KMS-11 (cell line): ENCODE measurements around the gene FAM181A.

Source experiments
- H2AFZ ChIP-seq: fragments of 200-600 bp; sonication (generic); 2 replicates; pipeline ENCODE4 v1.6.1; 2016; ENCODE audit warnings: antibody characterized with exemption, mixed run types, low read depth
- H3K27ac ChIP-seq: fragments of 200-600 bp; sonication (generic); 2 replicates; pipeline ENCODE4 v1.6.1; 2016; ENCODE audit warnings: mild to moderate bottlenecking, mixed run types
- H3K27me3 ChIP-seq: fragments of 200-600 bp; sonication (generic); 2 replicates; pipeline ENCODE4 v1.6.1; 2017; ENCODE audit warnings: mild to moderate bottlenecking, low read depth, mixed run types, moderate library complexity; ENCODE audit not compliant: insufficient read depth
- H3K36me3 ChIP-seq: fragments of 200-600 bp; sonication (generic); 2 replicates; pipeline ENCODE4 v1.6.1; 2017; ENCODE audit warnings: mild to moderate bottlenecking, mixed run types; ENCODE audit not compliant: insufficient read depth
- H3K4me1 ChIP-seq: fragments of 200-600 bp; sonication (generic); 2 replicates; pipeline ENCODE4 v1.6.1; 2016; ENCODE audit warnings: mild to moderate bottlenecking, low read depth, mixed run types; ENCODE audit not compliant: poor library complexity, severe bottlenecking
- H3K4me2 ChIP-seq: fragments of 200-600 bp; sonication (generic); 2 replicates; pipeline ENCODE4 v1.7.0; 2016; ENCODE audit warnings: mild to moderate bottlenecking, mixed run types
- H3K4me3 ChIP-seq: fragments of 200-600 bp; sonication (generic); IDR thresholded peaks from 2 replicates; pipeline ENCODE4 v1.6.1; 2017; ENCODE audit warnings: low read depth, low read length, mixed read lengths; ENCODE audit not compliant: insufficient read depth
- H3K79me2 ChIP-seq: fragments of 200-600 bp; sonication (generic); 2 replicates; pipeline ENCODE4 v1.6.1; 2016; ENCODE audit warnings: low read depth, mixed run types; ENCODE audit not compliant: insufficient read depth
- H3K9ac ChIP-seq: fragments of 200-600 bp; sonication (generic); 2 replicates; pipeline ENCODE4 v1.6.1; 2016; ENCODE audit warnings: mild to moderate bottlenecking, mixed run types
- H4K20me1 ChIP-seq: fragments of 200-600 bp; sonication (generic); 2 replicates; pipeline ENCODE4 v1.6.1; 2016; ENCODE audit warnings: mild to moderate bottlenecking, mixed run types; ENCODE audit not compliant: insufficient read depth
- CTCF ChIP-seq: fragments of 200-600 bp; sonication (generic); conservative IDR thresholded peaks from 2 replicates; pipeline ENCODE4 v1.6.1; 2017; ENCODE audit warnings: low read depth, mild to moderate bottlenecking, antibody characterized with exemption, low read length, moderate library complexity, mixed read lengths

FAM181A gene

DNA sequence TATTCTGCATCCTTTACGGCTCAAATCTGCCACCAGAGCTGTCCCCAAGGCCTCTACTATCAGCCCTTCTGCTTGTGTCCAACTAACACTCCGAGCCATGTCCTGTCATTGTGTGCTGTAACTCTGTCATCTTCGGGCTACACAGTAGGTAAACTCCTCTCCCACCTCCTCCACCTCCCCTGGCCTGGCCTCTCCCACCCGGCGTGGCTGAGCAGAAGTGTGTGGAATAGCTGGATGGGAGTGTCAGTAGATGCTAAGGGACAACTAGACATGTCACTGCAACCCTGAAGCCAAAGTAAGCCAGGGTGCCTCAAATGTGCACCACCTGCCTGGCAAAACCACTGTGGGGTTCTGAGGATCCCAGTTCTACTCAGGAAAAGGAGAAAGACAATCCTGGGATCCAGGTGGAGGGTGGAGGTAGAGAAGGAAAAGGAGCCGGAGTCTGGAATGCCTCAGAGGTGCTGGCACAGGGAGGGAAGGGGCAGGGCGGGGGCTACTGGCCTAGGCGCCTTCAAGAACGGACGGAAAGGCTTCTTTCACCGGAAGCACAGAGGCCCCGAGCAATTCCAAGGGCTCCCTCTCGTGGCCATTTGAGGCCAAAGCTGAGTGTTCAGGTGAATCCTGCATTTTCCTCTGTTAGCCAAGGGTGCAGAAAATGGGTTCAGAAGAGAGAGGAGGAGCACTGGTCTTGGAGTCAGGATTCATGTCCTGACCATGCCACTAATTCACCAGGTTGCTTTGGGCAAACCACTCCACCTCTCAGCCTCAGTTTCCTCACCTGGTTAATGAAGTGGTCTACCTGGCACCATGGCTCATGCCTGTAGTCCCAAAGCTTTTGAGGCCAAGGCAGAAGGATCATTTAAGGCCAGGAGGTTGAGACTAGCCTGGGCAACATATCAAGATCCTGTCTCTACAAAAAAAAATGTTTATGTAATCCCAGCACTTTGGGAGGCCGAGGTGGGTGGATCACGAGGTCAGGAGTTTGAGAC lies 20.5 kb upstream of the FAM181A start:
- no peak overlapping the region for H3K4me2 ChIP-seq
- H3K27me3 ChIP-seq = no peaks in the 10 kb centered on the region
- H3K9ac ChIP-seq = no peak overlapping the region
- peak; percentile 60 for TF ChIP-seq CTCF
- no peak overlapping the region for H2AFZ ChIP-seq
- no peaks in the 10 kb centered on the region for H3K36me3 ChIP-seq
- no peaks in the 10 kb centered on the region for H3K79me2 ChIP-seq
- no peaks in the 10 kb centered on the region for H4K20me1 ChIP-seq
- H3K4me1 ChIP-seq = no peaks in the 10 kb centered on the region
- no peak overlapping the region for H3K27ac ChIP-seq
- H3K4me3 ChIP-seq = no peak overlapping the region

DNA sequence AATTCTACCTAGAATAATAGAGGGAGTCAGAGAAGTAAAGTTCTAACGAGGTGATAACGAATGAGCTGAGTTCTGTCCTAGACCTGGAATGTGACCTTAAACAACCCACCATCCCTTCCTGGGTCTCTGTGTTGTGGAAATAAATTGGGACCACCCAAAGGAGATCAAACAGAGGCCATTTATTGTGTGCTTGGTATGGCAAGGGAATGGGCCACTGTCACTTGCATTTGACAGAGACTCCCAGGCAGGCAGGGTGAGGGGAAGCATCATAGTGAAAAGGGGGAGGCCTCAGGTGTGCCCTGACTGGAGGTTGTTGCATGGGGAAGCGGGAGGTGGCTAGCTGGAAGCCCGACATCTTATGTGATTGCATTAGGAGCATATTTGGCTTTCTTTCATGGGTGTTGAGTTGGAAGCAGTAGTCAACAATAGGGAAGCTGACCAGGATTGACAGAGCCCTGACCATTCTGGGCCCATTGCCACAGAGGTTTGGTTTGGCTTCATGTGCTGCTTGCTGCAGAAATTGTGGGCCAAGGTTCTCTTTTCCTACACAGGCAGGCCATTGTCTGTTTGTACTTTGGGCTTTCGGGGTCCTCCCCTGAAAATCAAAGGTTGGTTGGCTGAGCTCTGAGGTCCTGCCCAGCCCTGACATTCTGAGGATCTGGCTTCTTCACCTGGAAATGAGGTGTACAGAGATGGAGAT lies 17.6 kb upstream of the FAM181A start:
- H4K20me1 ChIP-seq = no peaks in the 10 kb centered on the region
- TF ChIP-seq CTCF = no peak
- no peak overlapping the region for H3K4me3 ChIP-seq
- no peak overlapping the region for H2AFZ ChIP-seq
- H3K27me3 ChIP-seq = no peaks in the 10 kb centered on the region
- H3K4me1 ChIP-seq = no peaks in the 10 kb centered on the region
- no peaks in the 10 kb centered on the region for H3K79me2 ChIP-seq
- H3K9ac ChIP-seq = no peak overlapping the region
- H3K36me3 ChIP-seq = no peaks in the 10 kb centered on the region
- no peak overlapping the region for H3K4me2 ChIP-seq
- no peak overlapping the region for H3K27ac ChIP-seq

- no peaks in the 10 kb centered on the region for H3K27me3 ChIP-seq
- H3K4me2 ChIP-seq = no peak overlapping the region
- H3K4me3 ChIP-seq = no peak overlapping the region
- H2AFZ ChIP-seq = no peak overlapping the region
- H3K79me2 ChIP-seq = no peaks in the 10 kb centered on the region
- no peak overlapping the region for H3K9ac ChIP-seq
- no peaks in the 10 kb centered on the region for H3K36me3 ChIP-seq
- H3K27ac ChIP-seq = no peak overlapping the region
- H4K20me1 ChIP-seq = no peaks in the 10 kb centered on the region
- no peak for TF ChIP-seq CTCF
- H3K4me1 ChIP-seq = no peaks in the 10 kb centered on the region
These were observed 15.0 kb upstream of the FAM181A start for GRCh38 chr14:93911975-93912615.

GRCh38 chr14:93912782-93913181 lies 14.4 kb upstream of the FAM181A start:
- Histone ChIP-seq H3K27ac (no peak overlapping the region), H3K4me3 (no peak overlapping the region), H3K4me2 (no peak overlapping the region), H3K79me2 (no peaks in the 10 kb centered on the region), H3K9ac (no peak overlapping the region), H3K4me1 (no peaks in the 10 kb centered on the region), H3K36me3 (no peaks in the 10 kb centered on the region), H3K27me3 (no peaks in the 10 kb centered on the region), H4K20me1 (no peaks in the 10 kb centered on the region), H2AFZ (no peak overlapping the region)
- TF ChIP-seq CTCF = no peak
